GM21576 (cell line): Measurements from ENCODE around the gene GLRX5.
"Not testable (repeated sequence)": the region's sequence is repeated elsewhere in the genome, so short reads cannot be mapped to it uniquely, and the experiment has no call there.

Experiments used
- ATAC-seq: cut with Tn5 transposase; IDR thresholded peaks from one replicate; pipeline ENCODE4 v1.9.1; 2021; ENCODE audit warnings: mild to moderate bottlenecking, moderate library complexity; ENCODE audit not compliant: unreplicated experiment

Gene GLRX5

GRCh38 chr14:95549656-95550585 lies 15.1 kb downstream of the GLRX5 start:
- no peak for ATAC-seq

- ATAC-seq: no peak
These were observed 16.6 kb downstream of the GLRX5 start for GRCh38 chr14:95551435-95551834.

GRCh38 chr14:95553141-95553540 lies 18.3 kb downstream of the GLRX5 start:
- ATAC-seq: no peak

- ATAC-seq: no peak
These were observed 20.2 kb downstream of the GLRX5 start for GRCh38 chr14:95555053-95555452.

- no peak for ATAC-seq
These were observed 22.4 kb downstream of the GLRX5 start for GRCh38 chr14:95557291-95557690.

- ATAC-seq: no peak
These were observed 23.0 kb downstream of the GLRX5 start for GRCh38 chr14:95557832-95558231.

GRCh38 chr14:95559203-95559602 lies 24.4 kb downstream of the GLRX5 start:
- no peak for ATAC-seq

- peak; percentile 93 for ATAC-seq
These were observed 26.2 kb downstream of the GLRX5 start for GRCh38 chr14:95561001-95561412.

GRCh38 chr14:95562892-95563685 lies 28.2 kb downstream of the GLRX5 start:
- ATAC-seq: no peak

- ATAC-seq: no peak
These were observed 29.2 kb downstream of the GLRX5 start for GRCh38 chr14:95564060-95564459.

- ATAC-seq: no peak
These were observed 34.6 kb downstream of the GLRX5 start for GRCh38 chr14:95569440-95569839.

- no peak for ATAC-seq
These were observed 38.5 kb downstream of the GLRX5 start for GRCh38 chr14:95573313-95573712.

GRCh38 chr14:95575840-95576473 lies 41.1 kb downstream of the GLRX5 start:
- no peak for ATAC-seq

- peak; percentile 95 for ATAC-seq
These were observed 42.4 kb downstream of the GLRX5 start for GRCh38 chr14:95577067-95577800.

GRCh38 chr14:95577870-95578269 lies 43.0 kb downstream of the GLRX5 start:
- ATAC-seq: no peak

GRCh38 chr14:95583836-95584617 lies 49.2 kb downstream of the GLRX5 start:
- ATAC-seq: not testable (repeated sequence)

GRCh38 chr14:95585953-95586620 lies 51.2 kb downstream of the GLRX5 start:
- ATAC-seq: no peak

GRCh38 chr14:95591182-95591581 lies 56.3 kb downstream of the GLRX5 start:
- not testable (repeated sequence) for ATAC-seq
